HepG2 (cell line): ENCODE data around the gene SRCIN1. TPM values are rescaled to one million over a fixed set of nuclear protein-coding genes. Genes with fewer than 3 reads are reported as not detected.
A peak's percentile ranks its signal among the peaks of the same experiment; 100 is the strongest.

Experiments used
- ATF4 ChIP-seq, 2 experiments: fragments of 450-650 bp in 1 of 2; sonication (generic) in 1 of 2; formaldehyde crosslinking; IDR thresholded peaks; 2 replicates each; pipeline versions ENCODE4 v1.5.0 to v1.8.0; 2020 to 2022; ENCODE audit warnings: mild to moderate bottlenecking in 1 of 2, missing genetic modification reagents in 1 of 2
- CCAR2 ChIP-seq: fragments of 200-400 bp; formaldehyde crosslinking; optimal IDR thresholded peaks from 2 replicates; pipeline ENCODE3; 2018; ENCODE audit warnings: low read depth, mild to moderate bottlenecking, low read length, moderate library complexity
- LBX2 ChIP-seq: sonication (generic); formaldehyde crosslinking; IDR thresholded peaks from 2 replicates; pipeline ENCODE4 v1.5.0; 2020; ENCODE audit warnings: missing genetic modification reagents, mild to moderate bottlenecking, borderline replicate concordance
- PHF8 ChIP-seq: sonication (generic); formaldehyde crosslinking; IDR thresholded peaks from 2 replicates; pipeline ENCODE4 v1.5.0; 2020; ENCODE audit warnings: missing genetic modification reagents
- PRPF4 ChIP-seq: fragments of 200-400 bp; formaldehyde crosslinking; IDR thresholded peaks from 2 replicates; pipeline ENCODE4 v1.6.1; 2016; ENCODE audit warnings: low read length, low read depth; ENCODE audit not compliant: poor library complexity, severe bottlenecking
- TAF1 ChIP-seq: sonication (generic); formaldehyde crosslinking; IDR thresholded peaks from 2 replicates; pipeline ENCODE4 v1.4.0; 2020; ENCODE audit warnings: missing genetic modification reagents
- ZBTB42 ChIP-seq: sonication (generic); formaldehyde crosslinking; IDR thresholded peaks from 2 replicates; pipeline ENCODE4 v1.5.0; 2020; ENCODE audit warnings: mild to moderate bottlenecking, missing genetic modification reagents
- ZNF251 ChIP-seq: sonication (generic); formaldehyde crosslinking; IDR thresholded peaks from 2 replicates; pipeline ENCODE4 v1.9.0; 2021; ENCODE audit warnings: mild to moderate bottlenecking, missing genetic modification reagents
- ZNF253 ChIP-seq: sonication (generic); formaldehyde crosslinking; IDR thresholded peaks from 2 replicates; pipeline ENCODE4 v1.8.0; 2022; ENCODE audit warnings: mild to moderate bottlenecking, missing genetic modification reagents, borderline replicate concordance
- polyA plus RNA-seq, 8 experiments: library from polyadenylated mRNA; depleted of rRNA in 3 of 8; stranded (reverse) in 7 of 8; unstranded in 1 of 8; fragments of >200 nt; fragmentation: Illumina TruSeq in 4 of 8; extraction: Trizol in 4 of 8; gene quantifications; 2 replicates each; pipeline versions ENCODE4 v1.2.1 to v1.2.3, GENCODE V29; 2011 to 2016; ENCODE audit warnings: low read depth in 4 of 8, missing spikeins in 1 of 8, mixed read lengths in 1 of 8; ENCODE audit not compliant: insufficient read depth in 1 of 8
- total RNA-seq, 5 experiments: library from RNA; depleted of rRNA; stranded (reverse); fragments of >200 nt; fragmentation: Illumina TruSeq; extraction: Trizol; gene quantifications; 2 replicates each; pipeline ENCODE4 v1.2.3, GENCODE V29; 2016; ENCODE audit warnings: low read depth in 1 of 5
- TF ChIP-seq, protein P1 (sequence below), 2 experiments: fragments of 450-650 bp in 1 of 2; sonication (generic) in 1 of 2; formaldehyde crosslinking in 1 of 2; IDR thresholded peaks; 2 replicates each; pipeline versions ENCODE4 v1.6.1 to v1.8.0; 2016 to 2022; ENCODE audit warnings: antibody characterized with exemption in 1 of 2, mild to moderate bottlenecking in 1 of 2, missing genetic modification reagents in 1 of 2
- TF ChIP-seq, protein P2 (sequence below): sonication (generic); formaldehyde crosslinking; IDR thresholded peaks from 2 replicates; pipeline ENCODE4; 2020; ENCODE audit warnings: missing genetic modification reagents, mild to moderate bottlenecking, borderline replicate concordance
- TF ChIP-seq, protein P3 (sequence below): sonication (generic); formaldehyde crosslinking; IDR thresholded peaks from 2 replicates; pipeline ENCODE4 v1.4.0; 2020; ENCODE audit warnings: missing genetic modification reagents

Gene SRCIN1
- total and polyA plus RNA-seq, 2 of the 13 experiments (the other 11 are each of a cell fraction or from before 2014, with no cell fraction given): 1.2 to 9.6 TPM

- 0 out of 2 replicates have a peak, but pooled peaks have one; percentile 11 for TF ChIP-seq LBX2 (CRISPR knock-in tag)
- TF ChIP-seq ZBTB42 (CRISPR knock-in tag): no peak
- TF ChIP-seq, protein P1, sequence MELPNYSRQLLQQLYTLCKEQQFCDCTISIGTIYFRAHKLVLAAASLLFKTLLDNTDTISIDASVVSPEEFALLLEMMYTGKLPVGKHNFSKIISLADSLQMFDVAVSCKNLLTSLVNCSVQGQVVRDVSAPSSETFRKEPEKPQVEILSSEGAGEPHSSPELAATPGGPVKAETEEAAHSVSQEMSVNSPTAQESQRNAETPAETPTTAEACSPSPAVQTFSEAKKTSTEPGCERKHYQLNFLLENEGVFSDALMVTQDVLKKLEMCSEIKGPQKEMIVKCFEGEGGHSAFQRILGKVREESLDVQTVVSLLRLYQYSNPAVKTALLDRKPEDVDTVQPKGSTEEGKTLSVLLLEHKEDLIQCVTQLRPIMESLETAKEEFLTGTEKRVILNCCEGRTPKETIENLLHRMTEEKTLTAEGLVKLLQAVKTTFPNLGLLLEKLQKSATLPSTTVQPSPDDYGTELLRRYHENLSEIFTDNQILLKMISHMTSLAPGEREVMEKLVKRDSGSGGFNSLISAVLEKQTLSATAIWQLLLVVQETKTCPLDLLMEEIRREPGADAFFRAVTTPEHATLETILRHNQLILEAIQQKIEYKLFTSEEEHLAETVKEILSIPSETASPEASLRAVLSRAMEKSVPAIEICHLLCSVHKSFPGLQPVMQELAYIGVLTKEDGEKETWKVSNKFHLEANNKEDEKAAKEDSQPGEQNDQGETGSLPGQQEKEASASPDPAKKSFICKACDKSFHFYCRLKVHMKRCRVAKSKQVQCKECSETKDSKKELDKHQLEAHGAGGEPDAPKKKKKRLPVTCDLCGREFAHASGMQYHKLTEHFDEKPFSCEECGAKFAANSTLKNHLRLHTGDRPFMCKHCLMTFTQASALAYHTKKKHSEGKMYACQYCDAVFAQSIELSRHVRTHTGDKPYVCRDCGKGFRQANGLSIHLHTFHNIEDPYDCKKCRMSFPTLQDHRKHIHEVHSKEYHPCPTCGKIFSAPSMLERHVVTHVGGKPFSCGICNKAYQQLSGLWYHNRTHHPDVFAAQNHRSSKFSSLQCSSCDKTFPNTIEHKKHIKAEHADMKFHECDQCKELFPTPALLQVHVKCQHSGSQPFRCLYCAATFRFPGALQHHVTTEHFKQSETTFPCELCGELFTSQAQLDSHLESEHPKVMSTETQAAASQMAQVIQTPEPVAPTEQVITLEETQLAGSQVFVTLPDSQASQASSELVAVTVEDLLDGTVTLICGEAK (IDR thresholded peaks at IDR 0.05): peak; percentile 33; the same call in 1 of the 2 replicates
- TF ChIP-seq, protein P1 (CRISPR knock-in tag; IDR thresholded peaks at IDR 0.05): peak; percentile 84; the same call in 1 of the 2 replicates
- peak; percentile 89 for TF ChIP-seq CCAR2
- TF ChIP-seq PRPF4: no peak
- TF ChIP-seq PHF8 (CRISPR knock-in tag): peak; percentile 21; the same call in 1 of the 2 replicates
- peak; percentile 70 for TF ChIP-seq TAF1 (CRISPR knock-in tag)
- peak in 1 of 2 experiments; percentile 82; a peak in 2 of 4 replicates for TF ChIP-seq ATF4 (CRISPR knock-in tag; IDR thresholded peaks at IDR 0.05)
- TF ChIP-seq, protein P2, sequence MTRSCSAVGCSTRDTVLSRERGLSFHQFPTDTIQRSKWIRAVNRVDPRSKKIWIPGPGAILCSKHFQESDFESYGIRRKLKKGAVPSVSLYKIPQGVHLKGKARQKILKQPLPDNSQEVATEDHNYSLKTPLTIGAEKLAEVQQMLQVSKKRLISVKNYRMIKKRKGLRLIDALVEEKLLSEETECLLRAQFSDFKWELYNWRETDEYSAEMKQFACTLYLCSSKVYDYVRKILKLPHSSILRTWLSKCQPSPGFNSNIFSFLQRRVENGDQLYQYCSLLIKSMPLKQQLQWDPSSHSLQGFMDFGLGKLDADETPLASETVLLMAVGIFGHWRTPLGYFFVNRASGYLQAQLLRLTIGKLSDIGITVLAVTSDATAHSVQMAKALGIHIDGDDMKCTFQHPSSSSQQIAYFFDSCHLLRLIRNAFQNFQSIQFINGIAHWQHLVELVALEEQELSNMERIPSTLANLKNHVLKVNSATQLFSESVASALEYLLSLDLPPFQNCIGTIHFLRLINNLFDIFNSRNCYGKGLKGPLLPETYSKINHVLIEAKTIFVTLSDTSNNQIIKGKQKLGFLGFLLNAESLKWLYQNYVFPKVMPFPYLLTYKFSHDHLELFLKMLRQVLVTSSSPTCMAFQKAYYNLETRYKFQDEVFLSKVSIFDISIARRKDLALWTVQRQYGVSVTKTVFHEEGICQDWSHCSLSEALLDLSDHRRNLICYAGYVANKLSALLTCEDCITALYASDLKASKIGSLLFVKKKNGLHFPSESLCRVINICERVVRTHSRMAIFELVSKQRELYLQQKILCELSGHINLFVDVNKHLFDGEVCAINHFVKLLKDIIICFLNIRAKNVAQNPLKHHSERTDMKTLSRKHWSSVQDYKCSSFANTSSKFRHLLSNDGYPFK (CRISPR knock-in tag): peak; percentile 60; the same call in 1 of the 2 replicates
- TF ChIP-seq, protein P3, sequence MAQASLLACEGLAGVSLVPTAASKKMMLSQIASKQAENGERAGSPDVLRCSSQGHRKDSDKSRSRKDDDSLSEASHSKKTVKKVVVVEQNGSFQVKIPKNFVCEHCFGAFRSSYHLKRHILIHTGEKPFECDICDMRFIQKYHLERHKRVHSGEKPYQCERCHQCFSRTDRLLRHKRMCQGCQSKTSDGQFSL (CRISPR knock-in tag): peak; percentile 86
- no peak for TF ChIP-seq ZNF251 (CRISPR knock-in tag)
- no peak for TF ChIP-seq ZNF253
Observed at GRCh38 chr17:38613981-38614779, 8.4 kb upstream of the SRCIN1 start (continued).
